Activated CD4-positive, alpha-beta T cell treated with anti-CD3 and anti-CD28 coated beads, Interleukin-2, amount 50 U/mL, for 4 hours (primary cell): ENCODE measurements around the gene CCDC7.
"Not testable (repeated sequence)": the region's sequence is repeated elsewhere in the genome, so short reads cannot be mapped to it uniquely, and the experiment has no call there.

Source experiments
- DNase-seq, 2 experiments: peaks; one replicate each; pipeline ENCODE4 v3.0.0-alpha.2; 2020

The CCDC7 gene

DNA sequence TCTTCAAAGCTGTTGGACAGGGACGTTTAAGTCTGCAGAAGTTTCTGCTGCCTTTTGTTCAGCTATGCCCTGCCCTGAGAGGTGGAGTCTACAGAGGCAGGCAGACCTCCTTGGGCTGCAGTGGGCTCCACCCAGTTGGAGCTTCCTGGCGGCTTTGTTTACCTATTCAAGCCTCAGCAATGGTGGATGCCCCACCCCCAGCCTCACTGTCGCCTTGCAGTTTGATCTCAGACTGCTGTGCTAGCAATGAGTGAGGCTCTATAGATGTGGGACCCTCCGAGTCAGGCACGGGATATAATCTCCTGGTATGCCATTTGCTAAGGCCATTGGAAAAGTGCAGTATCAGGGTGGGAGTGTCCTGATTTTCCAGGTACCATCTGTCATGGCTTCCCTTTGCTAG, 152.1 kb downstream of the CCDC7 start:
- not testable (repeated sequence) for DNase-seq

- DNase-seq, result no peak
These were observed 154.4 kb downstream of the CCDC7 start for GRCh38 chr10:32600317-32600716.

GRCh38 chr10:32601562-32601961, 155.6 kb downstream of the CCDC7 start:
- DNase-seq, result not testable (repeated sequence)

DNA sequence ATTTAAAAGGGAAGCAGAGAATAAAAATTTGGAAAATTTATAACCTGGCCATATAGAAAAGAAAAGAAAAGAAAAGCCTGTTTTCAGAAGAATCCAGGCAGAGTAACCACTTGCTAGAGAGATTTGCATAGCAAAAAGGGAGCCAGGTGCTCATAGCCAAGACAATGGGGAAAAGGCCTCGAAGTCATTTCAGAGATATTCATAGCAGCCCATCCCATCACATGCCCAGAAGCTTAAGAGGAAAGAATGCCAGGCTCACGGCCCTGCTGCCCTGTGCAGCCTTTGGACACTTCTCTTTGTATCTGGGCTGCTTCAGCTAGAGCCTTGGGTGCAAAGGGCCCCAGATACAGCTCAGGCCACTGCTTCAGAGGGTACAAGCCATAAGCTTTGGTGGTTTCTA, 159.8 kb downstream of the CCDC7 start:
- DNase-seq, result no peak

GRCh38 chr10:32610543-32610942, 164.6 kb downstream of the CCDC7 start:
- not testable (repeated sequence) for DNase-seq

DNA sequence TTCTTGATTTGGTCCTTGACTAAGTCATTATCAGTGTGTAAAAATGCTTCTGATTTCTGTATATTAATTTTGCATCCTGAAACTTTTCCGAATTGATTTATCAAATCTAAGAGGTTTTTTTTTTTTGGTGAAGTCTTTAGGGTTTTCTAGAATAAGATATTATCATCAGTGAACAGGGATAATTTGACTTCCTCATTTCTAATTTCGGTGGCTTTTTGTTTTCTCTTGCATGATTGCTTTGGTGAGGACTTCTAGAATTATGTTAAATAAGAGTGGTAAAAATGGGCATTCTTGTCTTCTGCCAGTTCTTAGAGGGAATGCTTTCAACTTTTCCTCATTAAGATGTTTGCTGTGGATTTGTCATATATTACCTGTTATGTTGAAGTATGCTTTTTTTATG, 170.5 kb downstream of the CCDC7 start:
- no peak for DNase-seq

GRCh38 chr10:32618482-32618881, 172.5 kb downstream of the CCDC7 start:
- no peak for DNase-seq

DNA sequence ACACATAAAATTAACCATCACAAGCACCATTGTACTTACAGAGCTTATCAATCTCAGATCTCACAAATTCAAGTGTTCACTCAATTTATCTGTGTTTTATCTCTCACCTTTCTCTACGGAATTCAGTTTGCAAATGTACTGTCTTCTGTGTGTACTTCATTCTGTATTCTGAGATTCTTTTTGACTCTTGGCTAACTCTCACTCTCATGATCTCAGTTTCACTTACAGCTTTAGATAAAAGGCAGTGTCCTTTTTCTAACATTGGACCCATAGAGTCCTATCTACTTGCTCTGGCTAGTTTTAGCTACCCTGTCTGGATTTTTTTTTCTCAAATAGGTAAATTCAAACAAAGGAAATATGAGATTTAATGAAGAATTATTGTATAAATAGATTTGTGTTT, 176.0 kb downstream of the CCDC7 start:
- DNase-seq, result no peak

DNA sequence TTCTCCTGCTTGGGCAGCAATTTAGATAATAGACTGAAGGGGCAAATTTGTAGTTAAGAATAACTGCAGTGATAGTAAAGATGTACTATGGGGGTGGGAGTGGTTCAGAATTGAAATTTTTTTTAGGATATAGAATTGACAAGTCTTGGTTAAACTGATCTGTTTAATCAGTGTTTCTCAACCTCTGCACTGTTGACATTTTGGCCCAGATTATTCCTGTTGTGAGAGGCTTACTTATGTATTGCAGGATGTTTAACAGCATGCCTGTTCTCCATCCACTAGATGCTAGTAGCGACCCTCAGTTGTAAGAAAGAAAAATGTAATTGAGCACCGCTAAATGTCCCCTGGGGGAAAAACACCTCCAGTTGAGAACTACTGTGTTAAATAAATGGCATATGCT, 176.5 kb downstream of the CCDC7 start:
- no peak for DNase-seq

DNA sequence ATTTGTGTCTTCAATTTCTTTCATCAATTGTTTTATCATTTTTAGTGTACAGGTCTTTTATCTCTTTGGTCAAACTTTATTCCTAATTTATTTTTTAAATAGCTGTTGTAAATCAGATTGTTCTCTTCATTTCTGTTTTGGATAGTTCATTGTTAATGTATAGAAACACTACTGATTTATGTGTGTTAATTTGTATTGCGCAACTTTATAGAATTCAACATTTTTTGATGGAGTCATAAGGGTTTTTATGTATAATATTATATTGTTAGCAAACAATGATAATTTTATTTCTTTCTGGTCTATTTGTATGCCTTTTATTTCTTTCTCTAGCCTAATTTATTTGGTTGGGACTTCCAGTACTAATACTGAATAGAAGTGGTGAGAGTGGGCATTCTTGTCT, 181.2 kb downstream of the CCDC7 start:
- DNase-seq, result no peak

DNA sequence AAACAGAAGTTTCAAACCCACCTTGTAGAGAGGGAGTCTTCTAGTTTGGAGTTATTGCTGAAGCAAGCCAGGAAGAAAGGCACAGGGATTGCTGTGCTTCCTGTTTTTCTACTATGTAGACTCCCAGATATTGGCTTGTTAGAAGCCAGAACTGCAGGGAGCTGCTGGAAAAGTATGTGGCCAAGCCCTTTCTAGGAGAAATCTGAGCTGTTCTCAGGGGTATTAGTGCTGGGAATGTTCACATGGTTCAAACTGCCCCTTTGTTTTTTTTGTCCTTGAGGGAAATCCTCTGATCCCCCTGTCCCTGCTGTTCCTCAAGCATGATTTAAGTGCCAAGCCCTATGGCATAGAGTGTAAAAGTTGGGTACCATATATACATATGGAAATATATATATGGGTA, 184.0 kb downstream of the CCDC7 start:
- no peak for DNase-seq

- no peak for DNase-seq
These were observed 200.6 kb downstream of the CCDC7 start for GRCh38 chr10:32646535-32646934.

- no peak for DNase-seq
These were observed 204.3 kb downstream of the CCDC7 start for GRCh38 chr10:32650246-32650655.

DNA sequence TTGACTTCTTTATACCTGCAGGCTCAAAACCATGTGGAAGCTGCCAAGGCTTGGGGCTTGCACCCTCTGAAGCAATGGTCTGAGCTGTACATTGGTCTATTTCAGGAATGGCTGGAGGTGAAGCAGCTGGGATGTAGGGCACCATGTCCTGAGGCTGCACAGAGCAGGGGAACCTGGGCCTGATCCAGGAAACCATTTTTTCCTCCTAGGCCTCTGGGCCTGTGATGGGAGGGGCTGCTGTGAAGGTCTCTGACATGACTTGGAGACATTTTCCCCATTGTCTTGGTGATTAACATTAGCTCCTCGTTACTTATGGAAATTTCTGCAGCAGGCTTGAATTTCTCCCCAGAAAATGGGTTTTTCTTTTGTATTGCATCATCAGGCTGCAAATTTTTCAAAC, 211.5 kb downstream of the CCDC7 start:
- DNase-seq, result not testable (repeated sequence)

GRCh38 chr10:32661346-32661745, 215.4 kb downstream of the CCDC7 start:
- no peak for DNase-seq

DNA sequence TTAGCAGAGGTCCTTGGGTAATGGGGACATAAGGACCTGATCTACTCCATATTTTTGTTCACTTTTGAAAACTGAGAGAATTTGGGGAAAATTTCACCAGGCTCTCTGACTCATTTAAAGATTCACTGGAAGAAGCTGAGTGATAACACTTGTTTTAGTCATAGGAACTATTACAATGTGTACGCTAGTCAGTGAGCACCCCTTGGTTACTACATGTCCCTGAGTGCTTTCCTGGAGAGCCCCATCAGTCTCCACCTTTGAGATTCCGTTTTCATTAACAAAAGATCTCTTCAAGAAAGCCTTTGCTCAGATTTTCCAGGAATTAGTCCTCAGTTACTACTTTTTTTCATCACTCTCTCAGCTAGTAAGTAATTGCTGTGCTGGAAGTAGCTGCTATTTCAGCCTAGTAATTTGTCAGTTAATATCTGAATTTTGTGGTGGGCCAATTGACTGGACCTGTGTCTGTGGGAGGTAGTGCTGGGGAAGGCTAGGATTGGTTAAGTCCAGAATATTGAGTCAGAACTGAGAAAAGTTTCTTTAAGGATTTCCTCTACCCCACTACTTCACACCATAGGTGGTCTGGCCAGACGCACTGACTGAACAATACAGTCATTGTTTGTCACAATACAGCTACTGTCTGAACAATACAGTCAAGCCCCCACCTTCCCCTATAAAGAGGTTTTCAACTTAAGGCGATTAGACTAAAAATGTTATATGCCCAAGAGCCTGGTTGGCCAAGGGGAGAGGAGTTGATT, 235.0 kb downstream of the CCDC7 start:
- no peak for DNase-seq

DNA sequence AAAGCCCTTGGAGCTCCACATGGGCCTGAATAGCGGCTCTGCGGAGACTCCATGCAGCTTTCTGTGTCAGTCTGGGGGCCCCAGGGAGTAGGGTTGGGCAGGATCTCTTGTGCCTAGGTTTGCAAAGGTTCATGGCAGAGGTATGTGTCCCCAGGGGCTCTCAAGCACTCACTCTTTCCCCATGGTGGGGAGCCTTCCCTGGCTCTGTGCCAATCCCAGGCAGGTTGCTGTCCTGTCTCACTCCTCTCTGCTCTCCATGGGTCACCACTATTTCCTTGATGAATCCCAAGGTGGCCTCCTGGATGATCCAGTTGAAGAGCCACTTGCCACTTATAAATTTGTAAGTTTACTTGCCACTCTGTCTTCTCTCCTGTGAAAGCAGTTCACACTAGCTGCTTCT, 238.4 kb downstream of the CCDC7 start:
- DNase-seq, result no peak

- no peak for DNase-seq
These were observed 241.2 kb downstream of the CCDC7 start for GRCh38 chr10:32687116-32687515.

DNA sequence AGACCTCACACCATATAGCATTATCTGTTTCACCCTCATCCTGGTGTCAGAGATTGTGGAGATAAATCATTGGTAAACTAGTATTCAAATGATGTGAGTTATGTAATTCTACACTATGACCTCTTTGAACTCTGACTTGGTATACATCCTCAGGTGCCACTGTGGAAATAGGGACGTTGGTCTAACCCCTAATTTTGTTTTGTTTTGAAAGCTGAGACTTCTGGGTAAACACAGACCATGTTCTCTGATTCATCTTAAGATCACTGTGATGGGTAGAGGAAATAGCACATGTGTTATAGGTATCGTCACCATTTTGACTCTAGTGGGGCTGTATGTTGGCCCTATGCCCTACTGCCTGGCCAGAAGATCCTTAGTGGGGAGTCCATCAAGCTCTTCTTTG, 241.6 kb downstream of the CCDC7 start:
- no peak for DNase-seq

DNA sequence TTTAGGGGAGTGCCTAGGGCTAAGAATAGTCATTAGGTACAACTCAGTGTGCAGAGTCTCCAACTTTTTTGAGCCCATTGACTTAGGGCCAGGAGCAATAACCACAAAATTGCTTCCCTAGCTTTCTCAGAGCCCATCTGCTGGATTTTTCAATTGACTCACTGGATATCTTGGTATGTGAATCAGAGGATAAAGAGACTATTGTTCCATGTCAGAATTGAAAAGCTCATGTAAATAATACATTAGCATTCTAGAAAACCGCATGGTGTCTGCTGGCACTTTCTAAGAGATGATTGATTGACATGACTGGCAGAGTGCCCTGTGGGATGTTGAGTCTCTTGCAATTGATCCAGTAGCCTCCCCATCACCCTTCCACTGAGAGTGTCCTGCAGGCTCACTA, 246.2 kb downstream of the CCDC7 start:
- DNase-seq, result no peak

DNA sequence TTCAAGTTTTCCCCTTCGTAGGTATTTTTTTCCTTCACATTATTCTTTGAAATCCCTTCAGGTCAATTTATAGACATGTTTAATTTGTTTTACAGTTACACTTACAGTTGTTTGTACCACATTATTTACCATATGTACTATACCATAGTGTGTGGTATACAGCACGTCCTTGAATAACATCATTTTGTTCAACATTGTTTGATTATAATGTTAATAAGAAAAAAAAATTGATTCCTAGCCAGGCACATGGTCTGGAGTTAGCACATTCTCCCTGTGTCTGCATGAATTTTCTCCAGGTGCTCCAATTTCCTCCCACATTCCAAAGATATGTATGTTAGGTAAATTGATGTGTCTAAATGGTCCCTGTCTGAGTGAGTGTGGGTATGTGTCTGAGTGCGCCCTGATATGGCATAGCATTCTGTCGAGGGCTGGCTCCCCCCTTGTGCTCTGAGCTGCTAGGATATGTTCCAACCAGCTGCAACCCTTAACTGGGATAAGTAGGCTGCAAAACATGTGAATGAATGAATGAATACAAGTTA, 247.6 kb downstream of the CCDC7 start:
- no peak for DNase-seq

DNA sequence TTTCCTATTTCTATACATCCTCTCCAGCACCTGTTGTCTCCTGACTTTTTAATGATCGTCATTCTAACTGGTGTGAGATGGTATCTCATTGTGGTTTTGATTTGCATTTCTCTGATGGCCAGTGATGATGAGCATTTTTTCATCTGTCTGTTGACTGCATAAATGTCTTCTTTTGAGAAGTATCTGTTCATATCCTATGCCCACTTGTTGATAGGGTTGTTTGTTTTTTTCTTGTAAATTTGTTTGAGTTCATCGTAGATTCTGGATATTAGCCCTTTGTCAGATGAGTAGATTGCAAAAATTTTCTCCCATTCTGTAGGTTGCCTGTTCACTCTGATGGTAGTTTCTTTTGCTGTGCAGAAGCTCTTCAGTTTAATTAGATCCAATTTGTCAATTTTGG, 253.7 kb downstream of the CCDC7 start:
- DNase-seq, result not testable (repeated sequence)

GRCh38 chr10:32713560-32713959, 267.6 kb downstream of the CCDC7 start:
- no peak for DNase-seq

DNA sequence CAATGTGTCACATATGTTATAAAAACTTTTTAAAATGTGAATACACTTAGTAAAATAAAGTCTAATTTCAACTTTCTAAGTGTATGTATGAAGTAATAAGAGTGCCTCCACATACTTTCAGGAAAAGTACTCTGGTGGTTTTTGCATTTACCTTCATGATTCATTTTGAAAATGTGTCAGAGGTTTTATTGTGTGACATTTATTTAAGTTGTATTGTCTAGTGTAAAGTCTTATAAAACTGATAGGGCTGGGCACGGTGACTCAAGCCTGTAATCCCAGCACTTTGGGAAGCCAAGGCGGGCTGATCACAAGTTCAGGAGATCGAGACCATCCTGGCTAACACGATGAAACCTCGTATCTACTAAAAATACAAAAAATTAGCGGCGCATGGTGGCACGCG, 285.6 kb downstream of the CCDC7 start:
- DNase-seq, result no peak

DNA sequence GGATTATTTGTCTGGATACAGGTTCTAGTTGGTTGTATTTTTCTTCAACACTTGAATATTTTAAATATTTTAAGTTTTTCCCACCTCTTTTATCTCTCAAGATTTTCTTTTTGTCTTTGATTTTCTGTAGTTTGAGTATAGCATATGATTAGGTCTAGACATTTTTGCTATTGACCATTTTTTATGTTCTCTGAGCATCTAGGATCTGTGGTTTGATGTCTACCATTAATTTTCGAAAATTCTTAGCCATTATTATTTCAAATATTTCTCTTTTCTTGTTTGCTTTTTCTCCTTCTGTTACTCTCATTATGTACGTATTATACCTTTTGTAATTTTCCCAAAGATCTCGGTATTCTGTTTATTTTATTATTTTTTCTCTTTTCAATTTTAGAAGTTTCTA, 293.0 kb downstream of the CCDC7 start:
- DNase-seq, result no peak
